ENCODE measurements around the gene NCKAP5. TPM values are rescaled to one million over a fixed set of nuclear protein-coding genes. Genes with fewer than 3 reads are reported as not detected.
A peak's percentile ranks its signal among the peaks of the same experiment; 100 is the strongest.

NCKAP5 gene
- total and polyA plus RNA-seq, 2 of the 13 experiments (the other 11 are each of a cell fraction or from before 2014, with no cell fraction given): 0.01 TPM; not detected in 1

GRCh38 chr2:133517876-133518275 lies 50.4 kb downstream of the NCKAP5 start (continued):
- TF ChIP-seq ARID3A (IDR thresholded peaks at IDR 0.05; ENCODE audit: low read depth, low read length) (no peak), CBX5 (CRISPR knock-in tag; IDR thresholded peaks at IDR 0.05; ENCODE audit: borderline replicate concordance) (no peak)

GRCh38 chr2:133516405-133517026 lies 51.7 kb downstream of the NCKAP5 start:
- Histone ChIP-seq H4K20me1 (ENCODE audit: insufficient read depth, low read length) (no peaks in the 10 kb centered on the region), H3K9ac (ENCODE audit: insufficient read depth, low read depth, low read length) (no peak overlapping the region), H3K4me3 (replicated peaks in 1 of 3; ENCODE audit: insufficient read depth in 1 of 3, low read depth in 2 of 3, low read length in 3 of 3) (no peak overlapping the region), H3K4me1 (ENCODE audit: insufficient read depth, low read length) (no peaks in the 10 kb centered on the region), H3K79me2 (ENCODE audit: insufficient read depth, low read length) (no peaks in the 10 kb centered on the region), H3K9me3 (ENCODE audit: low read length) (no peaks in the 10 kb centered on the region), H3K4me2 (ENCODE audit: low read depth, low read length) (no peak overlapping the region), H3K27ac (ENCODE audit: extremely low read length, insufficient read depth, low read length) (no peak overlapping the region), H3K27me3 (ENCODE audit: control insufficient read depth in 1 of 2, insufficient read depth in 2 of 2, low read length in 2 of 2) (no peaks in the 10 kb centered on the region), H3K36me3 (replicated peaks in 1 of 2; ENCODE audit: control insufficient read depth in 1 of 2, insufficient read depth in 2 of 2, low read length in 2 of 2) (no peaks in the 10 kb centered on the region), H2AFZ (ENCODE audit: low read length) (no peak overlapping the region)
- intact Hi-C loops (cut with micrococcal nuclease; ENCODE audit: unreplicated experiment): no loop called here
- in situ Hi-C loops (cut with HindIII; ENCODE audit: extremely low pct_ligation_motif_present, low pct_unique_long_range_greater_than_20kb): loop anchor here (5.0 kb wide), 1 partner anchor 266 kb away; no protein-coding TSS in a partner anchor
- TF ChIP-seq RAD21 (CRISPR knock-in tag; IDR thresholded peaks at IDR 0.05) (no peak), CREBL2 (CRISPR knock-in tag; IDR thresholded peaks at IDR 0.05; ENCODE audit: borderline replicate concordance) (no peak), FOXM1 (CRISPR knock-in tag; IDR thresholded peaks at IDR 0.05) (no peak), ZNF331 (CRISPR knock-in tag; IDR thresholded peaks at IDR 0.05) (no peak), CHCHD3 (CRISPR knock-in tag; IDR thresholded peaks at IDR 0.05) (no peak), MAFK (conservative IDR thresholded peaks at IDR 0.05 in 1 of 2, IDR thresholded peaks at IDR 0.05 in 1 of 2; ENCODE audit: low read length in 2 of 2) (peak; percentile 0 to 39; a peak in 1 of 4 replicates), THAP11 (CRISPR knock-in tag; IDR thresholded peaks at IDR 0.05) (no peak), CEBPB (IDR thresholded peaks at IDR 0.05; ENCODE audit: borderline replicate concordance, low read depth, low read length) (peak; percentile 86)
- ATAC-seq (no peak), DNase-seq (ENCODE audit: low spot score) (no peak), FAIRE-seq (no peak)
- BruUV-seq (replicated peaks): no TSS peak
- ChIA-PET CTCF (ENCODE audit: low intra/inter-chr PET ratio, low total read pairs) (no interaction called here), POLR2A (no interaction called here)
- 76% methylated on average over 6 of the region's 6 CpGs for WGBS (ENCODE audit: low lambda C conversion rate)

Data from HepG2 (cell line).